Measurements from ENCODE around the gene MARVELD3.

GRCh38 chr16:71584543-71585317 lies 41.3 kb upstream of the MARVELD3 start:
- TF ChIP-seq POLR2A (IDR thresholded peaks at IDR 0.05): no peak
- no peak for TF ChIP-seq CTCF (IDR thresholded peaks at IDR 0.05)

Measured in esophagus squamous epithelium (tissue), 4 donors.